ENCODE results near the gene LPA. TPM values are rescaled to one million over a fixed set of nuclear protein-coding genes. Genes with fewer than 3 reads are reported as not detected.
A peak's percentile ranks its signal among the peaks of the same experiment; 100 is the strongest.

The LPA gene
- total and polyA plus RNA-seq, 2 of the 13 experiments (the other 11 are each of a cell fraction or from before 2014, with no cell fraction given), result not detected

GRCh38 chr6:160678744-160679401 is 14.8 kb upstream of the LPA start (continued):
- TF ChIP-seq MAZ (IDR thresholded peaks at IDR 0.05; ENCODE audit: borderline replicate concordance, low read depth, low read length), result no peak
- peak; percentile 18; the same call in 1 of the 2 replicates for TF ChIP-seq MAZ (CRISPR knock-in tag; IDR thresholded peaks at IDR 0.05; ENCODE audit: low read depth)
- no peak for TF ChIP-seq ZNF430 (CRISPR knock-in tag; IDR thresholded peaks at IDR 0.05)
- no peak for TF ChIP-seq ZXDC (CRISPR knock-in tag; IDR thresholded peaks at IDR 0.05)
- no peak for TF ChIP-seq ZSCAN31 (CRISPR knock-in tag; IDR thresholded peaks at IDR 0.05; ENCODE audit: low read depth)
- no peak for TF ChIP-seq SNAI1 (CRISPR knock-in tag; IDR thresholded peaks at IDR 0.05; ENCODE audit: borderline replicate concordance)
- peak; percentile 21; the same call in 1 of the 2 replicates for TF ChIP-seq GABPB1 (CRISPR knock-in tag; IDR thresholded peaks at IDR 0.05)
- 0 out of 2 replicates have a peak, but pooled peaks have one; percentile 20 for TF ChIP-seq ZBTB38 (CRISPR knock-in tag; IDR thresholded peaks at IDR 0.05)
- TF ChIP-seq NRL (CRISPR knock-in tag; IDR thresholded peaks at IDR 0.05; ENCODE audit: borderline replicate concordance), result no peak
- TF ChIP-seq ZNF83 (CRISPR knock-in tag; IDR thresholded peaks at IDR 0.05; ENCODE audit: borderline replicate concordance), result 0 out of 2 replicates have a peak, but pooled peaks have one; percentile 22
- TF ChIP-seq MEIS2 (CRISPR knock-in tag; IDR thresholded peaks at IDR 0.05), result no peak
- peak; percentile 21; the same call in 1 of the 2 replicates for TF ChIP-seq ARID4A (CRISPR knock-in tag; IDR thresholded peaks at IDR 0.05; ENCODE audit: borderline replicate concordance)
- peak; percentile 7; the same call in 1 of the 2 replicates for TF ChIP-seq SALL1 (CRISPR knock-in tag; IDR thresholded peaks at IDR 0.05)
- TF ChIP-seq ZNF614 (CRISPR knock-in tag; IDR thresholded peaks at IDR 0.05; ENCODE audit: borderline replicate concordance), result no peak
- no peak for TF ChIP-seq IKZF1 (IDR thresholded peaks at IDR 0.05)
- no peak for TF ChIP-seq ZNF253 (CRISPR knock-in tag; IDR thresholded peaks at IDR 0.05; ENCODE audit: borderline replicate concordance)
- no peak for TF ChIP-seq DNMT3B (CRISPR knock-in tag; conservative IDR thresholded peaks at IDR 0.05)
- TF ChIP-seq SMAD1 (CRISPR knock-in tag; IDR thresholded peaks at IDR 0.05; ENCODE audit: borderline replicate concordance, low read depth), result no peak
- TF ChIP-seq RXRA (CRISPR knock-in tag; IDR thresholded peaks at IDR 0.05), result peak; percentile 22; the same call in 1 of the 2 replicates
- TF ChIP-seq NBN (conservative IDR thresholded peaks at IDR 0.05), result no peak
- TF ChIP-seq KDM6A (CRISPR knock-in tag; IDR thresholded peaks at IDR 0.05; ENCODE audit: low read depth), result no peak
- TF ChIP-seq ZNF280B (CRISPR knock-in tag; IDR thresholded peaks at IDR 0.05; ENCODE audit: borderline replicate concordance), result 0 out of 2 replicates have a peak, but pooled peaks have one; percentile 48
